GM12878 (cell line): ENCODE results near the gene NBPF1. TPM values are rescaled to one million over a fixed set of nuclear protein-coding genes. Genes with fewer than 3 reads are reported as not detected.
"Not testable (repeated sequence)": the region's sequence is repeated elsewhere in the genome, so short reads cannot be mapped to it uniquely, and the experiment has no call there.

ENCODE experiments used
- ATAC-seq: fragments of 200-7000 bp; cut with Tn5 transposase; 3 replicates; pipeline ENCODE4 v1.9.1; 2020; ENCODE audit warnings: mild to moderate bottlenecking, moderate library complexity
- BruUV-seq: library from RNA; stranded (reverse); fragments of 400-500 nt; replicated peaks from 2 replicates; lab custom pipeline; 2021; lab: Mats Ljungman, UMichigan
- CTCF ChIA-PET: fragments of 300-600 bp; sonication (Branson Sonifier 250); formaldehyde crosslinking; extraction: SDS; loops from one replicate; lab custom pipeline; 2021; ENCODE audit warnings: inconsistent platforms; lab: Yijun Ruan, JAX
- POLR2A ChIA-PET: fragments of 350-600 bp; formaldehyde crosslinking; extraction: SDS; loops from one replicate; lab custom pipeline; 2021; ENCODE audit warnings: inconsistent platforms; lab: Charles Lee
- RAD21 ChIA-PET: fragments of 300-600 bp; sonication (Branson Sonifier 250); formaldehyde crosslinking; loops from one replicate; lab custom pipeline; 2023; ENCODE audit warnings: antibody characterized with exemption; ENCODE audit not compliant: unreplicated experiment; lab: Charles Lee
- SMC1A ChIA-PET: fragments of 300-600 bp; sonication (Branson Sonifier 250); formaldehyde crosslinking; loops from one replicate; lab custom pipeline; 2023; ENCODE audit not compliant: unreplicated experiment, uncharacterized antibody; lab: Charles Lee
- DNase-seq: peaks from one replicate; pipeline ENCODE4 v3.0.0-alpha.2; 2011; ENCODE audit warnings: low read depth, low spot score
- FAIRE-seq: peaks from 3 replicates; lab custom pipeline; 2011; peaks lifted over from hg19 to GRCh38; lab: Jason Lieb, UNC
- H2AFZ ChIP-seq: 2 replicates; pipeline ENCODE4 v1.6.0; 2011; ENCODE audit warnings: low read depth, low read length, control low read depth; ENCODE audit not compliant: control insufficient read depth
- H3K27ac ChIP-seq: 2 replicates; pipeline ENCODE4 v1.5.1; 2011; ENCODE audit warnings: control low read depth; ENCODE audit not compliant: control insufficient read depth, insufficient read depth
- H3K27me3 ChIP-seq, 2 experiments: replicated peaks in 1 of 2; 2 replicates each; pipeline versions ENCODE4 v1.6.0 to v1.6.1; 2011; ENCODE audit warnings: low read length in 1 of 2; ENCODE audit not compliant: control insufficient read depth in 2 of 2, insufficient read depth in 2 of 2
- H3K36me3 ChIP-seq, 2 experiments: 2 replicates each; pipeline ENCODE4 v1.5.1; 2011; ENCODE audit warnings: low read length in 1 of 2; ENCODE audit not compliant: control insufficient read depth in 2 of 2, insufficient read depth in 2 of 2
- H3K4me1 ChIP-seq: 2 replicates; pipeline ENCODE4 v1.6.1; 2011; ENCODE audit warnings: mild to moderate bottlenecking, low read length, moderate library complexity, mixed read lengths; ENCODE audit not compliant: control insufficient read depth, insufficient read depth
- H3K4me2 ChIP-seq: 2 replicates; pipeline ENCODE4 v1.6.0; 2011; ENCODE audit warnings: control low read depth; ENCODE audit not compliant: control insufficient read depth, insufficient read depth
- H3K4me3 ChIP-seq: fragments of 200-600 bp; sonication (generic); 2 replicates; pipeline ENCODE4 v1.5.1; 2016
- H3K79me2 ChIP-seq: 2 replicates; pipeline ENCODE4 v1.6.0; 2011; ENCODE audit warnings: low read length; ENCODE audit not compliant: control insufficient read depth, insufficient read depth
- H3K9ac ChIP-seq: 2 replicates; pipeline ENCODE4 v1.8.0; 2011; ENCODE audit warnings: low read length, control low read depth, mixed read lengths; ENCODE audit not compliant: control insufficient read depth, insufficient read depth
- H3K9me3 ChIP-seq: replicated peaks from 3 replicates; pipeline ENCODE4 v1.5.1; 2011; ENCODE audit warnings: mild to moderate bottlenecking, low read length; ENCODE audit not compliant: control insufficient read depth, insufficient read depth
- H4K20me1 ChIP-seq: 2 replicates; pipeline ENCODE4 v1.6.0; 2011; ENCODE audit not compliant: control insufficient read depth, insufficient read depth
- WGBS: methylation state at CpG from one replicate; pipeline ENCODE4 v1.1.6; 2016; ENCODE audit warnings: low lambda C conversion rate; ENCODE audit not compliant: insufficient replicate concordance, insufficient coverage; ENCODE audit errors: missing lambda C conversion rate; 5-methylcytosine and 5-hydroxymethylcytosine counted together
- in situ Hi-C: fragments of 300-500 bp; cut with MboI; formaldehyde crosslinking; loops from 9 replicates; pipeline ENCODE4 v1.14.3; 2018; ENCODE audit warnings: mixed read lengths
- intact Hi-C: fragments of 100-400 bp; cut with micrococcal nuclease; formaldehyde crosslinking; loops from one replicate; pipeline ENCODE4 v1.14.2; 2022; ENCODE audit not compliant: unreplicated experiment
- polyA plus RNA-seq, 11 experiments: library from polyadenylated mRNA; depleted of rRNA in 4 of 11; unstranded in 6 of 11; stranded (reverse) in 5 of 11; fragments of >200 nt; fragmentation: Nextera tagmentation in 4 of 11; fragmentation: Illumina TruSeq in 1 of 11; extraction: Ambion mirVana in 4 of 11; extraction: Trizol in 1 of 11; gene quantifications; 1 replicate in 1 of 11; 2 replicates in 10 of 11; pipeline versions ENCODE4 v1.2.1 to v1.2.3, GENCODE V29; 2011 to 2016; ENCODE audit warnings: inconsistent platforms in 2 of 11, missing spikeins in 2 of 11, low read depth in 1 of 11
- total RNA-seq, 4 experiments: library from RNA; depleted of rRNA in 3 of 4; stranded (reverse); fragments of >200 nt in 3 of 4; fragmentation: Illumina TruSeq in 1 of 4; extraction: Trizol in 1 of 4; gene quantifications; 2 replicates each; pipeline versions ENCODE4 v1.2.1 to v1.2.3, GENCODE V29; 2013 to 2021

The NBPF1 gene
- total and polyA plus RNA-seq, 10 of the 15 experiments (the other 5 are each of a cell fraction or from before 2014, with no cell fraction given) = 0.20 to 3.4 (median 0.71) TPM

DNA sequence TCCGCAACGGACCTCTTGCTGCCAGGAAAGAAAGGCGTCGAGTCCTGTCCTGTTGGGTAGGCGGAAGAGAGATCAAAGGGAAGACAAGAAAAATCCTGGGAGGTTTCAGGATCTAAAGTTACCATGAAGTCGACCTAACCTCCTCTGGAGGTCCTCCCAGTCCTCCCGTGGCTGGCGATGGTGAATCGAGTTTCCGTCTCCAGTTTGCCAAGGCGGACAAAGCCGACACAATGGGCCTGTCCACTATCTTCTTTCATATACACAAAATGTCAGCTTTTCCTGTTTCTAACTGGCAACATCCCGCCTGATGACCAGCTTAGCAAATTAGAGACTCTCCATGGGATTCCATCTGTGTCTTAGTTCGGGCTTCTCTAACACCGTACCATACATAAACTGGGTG lies 76.6 kb downstream of the NBPF1 start:
- H3K79me2 ChIP-seq, H3K4me3 ChIP-seq, H2AFZ ChIP-seq, SMC1A ChIA-PET, POLR2A ChIA-PET, DNase-seq, in situ Hi-C loops, H3K36me3 ChIP-seq, H3K27ac ChIP-seq, FAIRE-seq, intact Hi-C loops, H3K9ac ChIP-seq, H3K27me3 ChIP-seq, H3K9me3 ChIP-seq, H4K20me1 ChIP-seq, BruUV-seq, ATAC-seq, H3K4me2 ChIP-seq, RAD21 ChIA-PET, CTCF ChIA-PET, H3K4me1 ChIP-seq: not testable (repeated sequence)
- WGBS = 85% methylated on average over 15 of the region's 15 CpGs

GRCh38 chr1:16535898-16536297 lies 77.5 kb downstream of the NBPF1 start:
- DNase-seq, CTCF ChIA-PET, H3K9me3 ChIP-seq, in situ Hi-C loops, H3K9ac ChIP-seq, H3K4me3 ChIP-seq, H3K4me2 ChIP-seq, H3K27ac ChIP-seq, FAIRE-seq, POLR2A ChIA-PET, H3K36me3 ChIP-seq, H2AFZ ChIP-seq, intact Hi-C loops, H3K79me2 ChIP-seq, SMC1A ChIA-PET, RAD21 ChIA-PET, H4K20me1 ChIP-seq, H3K27me3 ChIP-seq, BruUV-seq, ATAC-seq, H3K4me1 ChIP-seq: not testable (repeated sequence)
- WGBS = 81% methylated on average over 19 of the region's 22 CpGs

GRCh38 chr1:16535487-16535886 lies 77.9 kb downstream of the NBPF1 start:
- not testable (repeated sequence) for ATAC-seq, FAIRE-seq

More at GRCh38 chr1:16535487-16535886, 77.9 kb downstream of the NBPF1 start:
- H3K9ac ChIP-seq, H3K27me3 ChIP-seq, H3K4me2 ChIP-seq, H3K4me3 ChIP-seq, H3K9me3 ChIP-seq, H2AFZ ChIP-seq, H3K36me3 ChIP-seq, POLR2A ChIA-PET, H3K27ac ChIP-seq, CTCF ChIA-PET, H3K79me2 ChIP-seq, in situ Hi-C loops, SMC1A ChIA-PET, intact Hi-C loops, H3K4me1 ChIP-seq, RAD21 ChIA-PET, DNase-seq, H4K20me1 ChIP-seq, BruUV-seq: not testable (repeated sequence)
- 85% methylated on average over 23 of the region's 34 CpGs for WGBS
